CD14-positive monocyte (primary cell): ENCODE measurements around the gene GYG1. TPM values are rescaled to one million over a fixed set of nuclear protein-coding genes. Genes with fewer than 3 reads are reported as not detected.

Source experiments
- DNase-seq, 3 donors: peaks; one replicate each; pipeline ENCODE4 v3.0.0-alpha.2; 2011 to 2022
- H2AFZ ChIP-seq: 2 replicates; pipeline ENCODE4 v1.6.0; 2012; ENCODE audit warnings: mild to moderate bottlenecking, low read depth, low read length, inconsistent platforms; ENCODE audit not compliant: insufficient read depth, poor library complexity, severe bottlenecking
- H3K27ac ChIP-seq, 2 donors: 1 replicate in 1 of 2; 2 replicates in 1 of 2; pipeline ENCODE4 v1.5.1; 2012 to 2013; ENCODE audit warnings: low read length in 2 of 2, control low read depth in 1 of 2, inconsistent platforms in 1 of 2, low read depth in 1 of 2, mild to moderate bottlenecking in 1 of 2
- H3K27me3 ChIP-seq, 2 donors: one replicate each; pipeline versions ENCODE4 v1.6.0 to v1.6.1; 2011 to 2013; ENCODE audit warnings: low read length in 2 of 2; ENCODE audit not compliant: control insufficient read depth in 2 of 2, insufficient read depth in 2 of 2
- H3K36me3 ChIP-seq, 2 donors: replicated peaks in 1 of 2; 1 replicate in 1 of 2; 2 replicates in 1 of 2; pipeline versions ENCODE4 v1.5.1 to v1.6.1; 2012 to 2013; ENCODE audit warnings: low read length in 2 of 2, control low read depth in 1 of 2, inconsistent platforms in 1 of 2, mild to moderate bottlenecking in 1 of 2; ENCODE audit not compliant: insufficient read depth in 2 of 2, control insufficient read depth in 1 of 2
- H3K4me1 ChIP-seq, 2 donors: 1 replicate in 1 of 2; 2 replicates in 1 of 2; pipeline versions ENCODE4 v1.5.1 to v1.6.1; 2012 to 2013; ENCODE audit warnings: low read length in 2 of 2, control low read depth in 1 of 2, inconsistent platforms in 1 of 2, mild to moderate bottlenecking in 1 of 2, moderate library complexity in 1 of 2; ENCODE audit not compliant: insufficient read depth in 2 of 2, control insufficient read depth in 1 of 2
- H3K4me2 ChIP-seq: replicated peaks from 2 replicates; pipeline ENCODE3; 2012; ENCODE audit warnings: low read length, moderate library complexity, mild to moderate bottlenecking; ENCODE audit not compliant: poor library complexity, severe bottlenecking; ENCODE audit errors: extremely low read depth
- H3K4me3 ChIP-seq, 3 experiments: fragments of 200-600 bp in 1 of 3; sonication (generic) in 1 of 3; replicated peaks in 1 of 3; 1 replicate in 2 of 3; 2 replicates in 1 of 3; pipeline ENCODE4 v1.5.1; 2011 to 2013; ENCODE audit warnings: low read length in 3 of 3, mild to moderate bottlenecking in 3 of 3, control low read depth in 2 of 3, low read depth in 2 of 3, inconsistent platforms in 1 of 3, moderate library complexity in 1 of 3
- H3K79me2 ChIP-seq: 2 replicates; pipeline ENCODE4 v1.6.0; 2012; ENCODE audit warnings: mild to moderate bottlenecking, control low read depth, inconsistent platforms, low read length, moderate library complexity; ENCODE audit not compliant: insufficient read depth
- H3K9ac ChIP-seq: 2 replicates; pipeline ENCODE4 v1.6.0; 2017; ENCODE audit warnings: low read length, mild to moderate bottlenecking; ENCODE audit not compliant: insufficient read depth, poor library complexity, severe bottlenecking
- H3K9me3 ChIP-seq, 2 donors: replicated peaks in 1 of 2; 1 replicate in 1 of 2; 2 replicates in 1 of 2; pipeline versions ENCODE4 v1.5.1 to v1.6.1; 2012 to 2013; ENCODE audit warnings: low read length in 2 of 2, control low read depth in 1 of 2; ENCODE audit not compliant: control insufficient read depth in 1 of 2, insufficient read depth in 1 of 2
- H4K20me1 ChIP-seq: 2 replicates; pipeline ENCODE4 v1.6.0; 2012; ENCODE audit warnings: mild to moderate bottlenecking, low read length, control low read depth, moderate library complexity; ENCODE audit not compliant: insufficient read depth
- H3K27ac Mint-ChIP-seq, 7 donors: one replicate each; pipeline ENCODE4 v1.8.0; 2020; ENCODE audit warnings: mild to moderate bottlenecking in 7 of 7, mixed read lengths in 7 of 7, moderate library complexity in 6 of 7, inconsistent platforms in 2 of 7
- H3K27me3 Mint-ChIP-seq, 3 donors: one replicate each; pipeline ENCODE4 v1.8.0; 2021 to 2022; ENCODE audit warnings: low read depth in 3 of 3, mild to moderate bottlenecking in 3 of 3, mixed read lengths in 3 of 3, moderate library complexity in 3 of 3, inconsistent platforms in 1 of 3
- H3K36me3 Mint-ChIP-seq, 2 donors: one replicate each; pipeline ENCODE4 v1.8.0; 2020; ENCODE audit warnings: mixed read lengths in 2 of 2, inconsistent platforms in 1 of 2, mild to moderate bottlenecking in 1 of 2
- H3K4me1 Mint-ChIP-seq: one replicate; pipeline ENCODE4 v1.8.0; 2020; ENCODE audit warnings: mild to moderate bottlenecking, mixed read lengths
- H3K4me3 Mint-ChIP-seq, 2 donors: one replicate each; pipeline ENCODE4 v1.8.0; 2020; ENCODE audit warnings: mild to moderate bottlenecking in 2 of 2, mixed read lengths in 2 of 2, moderate library complexity in 1 of 2
- H3K9me3 Mint-ChIP-seq, 7 donors: one replicate each; pipeline ENCODE4 v1.8.0; 2020 to 2022; ENCODE audit warnings: mixed read lengths in 7 of 7, mild to moderate bottlenecking in 6 of 7, moderate library complexity in 6 of 7, inconsistent platforms in 2 of 7
- WGBS: methylation state at CpG from one replicate; pipeline ENCODE4 v1.1.5; 2013; ENCODE audit warnings: missing lambda C conversion rate; ENCODE audit not compliant: insufficient coverage; 5-methylcytosine and 5-hydroxymethylcytosine counted together
- intact Hi-C, 2 donors: fragments of 100-400 bp; cut with micrococcal nuclease; formaldehyde crosslinking; loops; one replicate each; pipeline versions ENCODE4 v1.15.0 to v1.15.1; 2023
- polyA plus RNA-seq, 3 donors: library from polyadenylated mRNA; depleted of rRNA in 1 of 3; unstranded in 2 of 3; stranded (reverse) in 1 of 3; fragments of 300-500 nt in 2 of 3; fragments of >200 nt in 1 of 3; fragmentation: Illumina TruSeq in 2 of 3; gene quantifications; 1 replicate in 2 of 3; 2 replicates in 1 of 3; pipeline ENCODE4 v1.2.3, GENCODE V29; 2012 to 2021
- TF ChIP-seq, protein P1 (sequence below): fragments of 200-600 bp; IDR thresholded peaks from one replicate; pipeline ENCODE4 v1.8.0; 2022; ENCODE audit warnings: antibody characterized with exemption, mild to moderate bottlenecking

The GYG1 gene
- polyA plus RNA-seq, 3 donors = 50.6 to 122 (median 121) TPM

DNA sequence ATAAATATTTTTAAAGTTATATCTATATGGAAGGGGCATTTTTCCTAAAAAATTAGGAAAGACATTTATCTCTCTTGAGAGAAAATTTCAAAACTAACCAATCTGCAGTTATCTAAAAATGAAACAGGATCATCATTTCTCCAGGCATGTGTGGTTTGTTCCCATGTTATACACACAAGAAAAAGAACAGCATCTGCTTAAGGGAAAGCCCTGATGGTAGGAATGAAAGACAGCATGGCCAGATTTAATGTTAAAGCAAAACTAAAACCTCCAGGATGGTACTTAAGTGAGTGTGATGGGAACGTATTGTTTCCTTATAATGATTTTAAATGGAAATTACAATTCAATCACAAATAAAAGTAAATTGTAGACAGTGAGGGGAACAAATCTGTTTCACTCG, 46.2 kb upstream of the GYG1 start:
- Mint-ChIP-seq H3K27ac (no peak overlapping the region), H3K4me1 (peaks cover 2% of the 10 kb centered on the region)
- no peaks in the 10 kb centered on the region for H3K9me3 ChIP-seq

DNA sequence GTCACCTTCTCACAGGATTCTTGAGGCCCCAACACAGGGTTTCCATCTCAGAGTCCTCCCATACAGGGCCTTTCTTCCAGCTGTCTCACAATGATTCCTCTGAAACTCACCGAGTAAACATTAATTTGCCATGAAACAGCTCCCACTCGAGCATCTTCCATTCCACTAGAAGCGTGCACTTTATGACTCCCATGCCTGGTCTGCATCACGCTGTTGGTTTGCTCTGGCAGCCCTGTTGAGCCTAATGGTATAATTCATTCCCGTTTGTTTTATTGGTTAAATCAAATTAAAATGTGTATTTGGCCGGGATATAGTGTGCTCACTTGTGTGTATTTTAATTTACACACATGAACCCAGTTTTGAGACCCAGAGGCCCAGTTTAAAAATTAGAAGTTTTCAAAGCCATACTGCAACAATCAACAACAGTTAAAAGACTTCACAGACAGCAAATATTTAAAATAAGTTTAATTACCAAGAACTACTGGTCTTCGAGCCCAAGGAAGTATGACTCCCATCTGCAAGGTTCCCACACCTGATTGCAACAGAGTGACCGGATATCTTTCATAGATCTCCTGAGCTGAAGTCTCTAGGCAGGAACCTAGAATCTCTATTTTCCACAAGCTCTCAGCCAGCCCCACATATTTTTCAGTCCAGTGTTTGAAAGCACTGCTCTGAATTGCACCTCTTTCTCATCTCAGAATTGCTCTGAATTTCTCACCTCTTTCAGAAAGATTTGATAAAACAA, 42.3 kb upstream of the GYG1 start:
- H3K36me3 Mint-ChIP-seq = no peaks in the 10 kb centered on the region
- H3K9ac ChIP-seq = no peak overlapping the region
- H3K79me2 ChIP-seq = no peaks in the 10 kb centered on the region
- DNase-seq = no peak
- no peak overlapping the region for H2AFZ ChIP-seq
- H3K4me3 Mint-ChIP-seq = no peak overlapping the region
- no peaks in the 10 kb centered on the region for H3K9me3 ChIP-seq
- no peak overlapping the region for H3K27ac ChIP-seq
- H4K20me1 ChIP-seq = no peaks in the 10 kb centered on the region
- H3K4me3 ChIP-seq = no peak overlapping the region
- H3K4me1 Mint-ChIP-seq = peaks cover 2% of the 10 kb centered on the region
- H3K9me3 Mint-ChIP-seq = peaks cover 0 to 1% (median 0%) of the 10 kb centered on the region in 7 donors
- H3K27me3 Mint-ChIP-seq = peaks cover 0 to 2% (median 0%) of the 10 kb centered on the region in 3 donors
- H3K27ac Mint-ChIP-seq = no peak overlapping the region
- no peaks in the 10 kb centered on the region for H3K27me3 ChIP-seq
- TF ChIP-seq, protein P1, sequence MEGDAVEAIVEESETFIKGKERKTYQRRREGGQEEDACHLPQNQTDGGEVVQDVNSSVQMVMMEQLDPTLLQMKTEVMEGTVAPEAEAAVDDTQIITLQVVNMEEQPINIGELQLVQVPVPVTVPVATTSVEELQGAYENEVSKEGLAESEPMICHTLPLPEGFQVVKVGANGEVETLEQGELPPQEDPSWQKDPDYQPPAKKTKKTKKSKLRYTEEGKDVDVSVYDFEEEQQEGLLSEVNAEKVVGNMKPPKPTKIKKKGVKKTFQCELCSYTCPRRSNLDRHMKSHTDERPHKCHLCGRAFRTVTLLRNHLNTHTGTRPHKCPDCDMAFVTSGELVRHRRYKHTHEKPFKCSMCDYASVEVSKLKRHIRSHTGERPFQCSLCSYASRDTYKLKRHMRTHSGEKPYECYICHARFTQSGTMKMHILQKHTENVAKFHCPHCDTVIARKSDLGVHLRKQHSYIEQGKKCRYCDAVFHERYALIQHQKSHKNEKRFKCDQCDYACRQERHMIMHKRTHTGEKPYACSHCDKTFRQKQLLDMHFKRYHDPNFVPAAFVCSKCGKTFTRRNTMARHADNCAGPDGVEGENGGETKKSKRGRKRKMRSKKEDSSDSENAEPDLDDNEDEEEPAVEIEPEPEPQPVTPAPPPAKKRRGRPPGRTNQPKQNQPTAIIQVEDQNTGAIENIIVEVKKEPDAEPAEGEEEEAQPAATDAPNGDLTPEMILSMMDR = no peak
- H3K36me3 ChIP-seq = no peaks in the 10 kb centered on the region
- 63% methylated on average over 3 of the region's 8 CpGs for WGBS
- H3K4me2 ChIP-seq = no peak overlapping the region
- no peaks in the 10 kb centered on the region for H3K4me1 ChIP-seq
- intact Hi-C loops = loop anchor here (5.0 to 10.0 kb wide), 2 partner anchors 87 to 214 kb away; no protein-coding TSS in a partner anchor

More for the DNA sequence above, 46.2 kb upstream of the GYG1 start:
- H3K4me1 ChIP-seq = no peaks in the 10 kb centered on the region
- peaks cover 0 to 2% (median 0%) of the 10 kb centered on the region in 3 donors for H3K27me3 Mint-ChIP-seq
- no peaks in the 10 kb centered on the region for H3K36me3 Mint-ChIP-seq
- no peak overlapping the region for H3K4me3 Mint-ChIP-seq
- H4K20me1 ChIP-seq = no peaks in the 10 kb centered on the region
- no peak overlapping the region for H3K27ac ChIP-seq
- intact Hi-C loops = loop anchor here (5.0 to 10.0 kb wide), 2 partner anchors 83 to 210 kb away; no protein-coding TSS in a partner anchor
- H3K27me3 ChIP-seq = no peaks in the 10 kb centered on the region
- no peaks in the 10 kb centered on the region for H3K9me3 Mint-ChIP-seq
- H3K4me2 ChIP-seq = no peak overlapping the region
- TF ChIP-seq, protein P1 = no peak
- H3K36me3 ChIP-seq = no peaks in the 10 kb centered on the region
- no peak overlapping the region for H3K9ac ChIP-seq
- DNase-seq = no peak
- H2AFZ ChIP-seq = no peak overlapping the region
- no peaks in the 10 kb centered on the region for H3K79me2 ChIP-seq
- WGBS = 100% methylated on average over 1 of the region's 2 CpGs
- no peak overlapping the region for H3K4me3 ChIP-seq
